Bone marrow (tissue), 2 donors: ENCODE data around the gene DIP2B.
"Not testable (repeated sequence)": the region's sequence is repeated elsewhere in the genome, so short reads cannot be mapped to it uniquely, and the experiment has no call there.

ENCODE experiments used
- DNase-seq, 2 donors: peaks; one replicate each; lab custom pipeline; 2025; lab: John Stamatoyannopoulos, UW

DIP2B gene, protein sequence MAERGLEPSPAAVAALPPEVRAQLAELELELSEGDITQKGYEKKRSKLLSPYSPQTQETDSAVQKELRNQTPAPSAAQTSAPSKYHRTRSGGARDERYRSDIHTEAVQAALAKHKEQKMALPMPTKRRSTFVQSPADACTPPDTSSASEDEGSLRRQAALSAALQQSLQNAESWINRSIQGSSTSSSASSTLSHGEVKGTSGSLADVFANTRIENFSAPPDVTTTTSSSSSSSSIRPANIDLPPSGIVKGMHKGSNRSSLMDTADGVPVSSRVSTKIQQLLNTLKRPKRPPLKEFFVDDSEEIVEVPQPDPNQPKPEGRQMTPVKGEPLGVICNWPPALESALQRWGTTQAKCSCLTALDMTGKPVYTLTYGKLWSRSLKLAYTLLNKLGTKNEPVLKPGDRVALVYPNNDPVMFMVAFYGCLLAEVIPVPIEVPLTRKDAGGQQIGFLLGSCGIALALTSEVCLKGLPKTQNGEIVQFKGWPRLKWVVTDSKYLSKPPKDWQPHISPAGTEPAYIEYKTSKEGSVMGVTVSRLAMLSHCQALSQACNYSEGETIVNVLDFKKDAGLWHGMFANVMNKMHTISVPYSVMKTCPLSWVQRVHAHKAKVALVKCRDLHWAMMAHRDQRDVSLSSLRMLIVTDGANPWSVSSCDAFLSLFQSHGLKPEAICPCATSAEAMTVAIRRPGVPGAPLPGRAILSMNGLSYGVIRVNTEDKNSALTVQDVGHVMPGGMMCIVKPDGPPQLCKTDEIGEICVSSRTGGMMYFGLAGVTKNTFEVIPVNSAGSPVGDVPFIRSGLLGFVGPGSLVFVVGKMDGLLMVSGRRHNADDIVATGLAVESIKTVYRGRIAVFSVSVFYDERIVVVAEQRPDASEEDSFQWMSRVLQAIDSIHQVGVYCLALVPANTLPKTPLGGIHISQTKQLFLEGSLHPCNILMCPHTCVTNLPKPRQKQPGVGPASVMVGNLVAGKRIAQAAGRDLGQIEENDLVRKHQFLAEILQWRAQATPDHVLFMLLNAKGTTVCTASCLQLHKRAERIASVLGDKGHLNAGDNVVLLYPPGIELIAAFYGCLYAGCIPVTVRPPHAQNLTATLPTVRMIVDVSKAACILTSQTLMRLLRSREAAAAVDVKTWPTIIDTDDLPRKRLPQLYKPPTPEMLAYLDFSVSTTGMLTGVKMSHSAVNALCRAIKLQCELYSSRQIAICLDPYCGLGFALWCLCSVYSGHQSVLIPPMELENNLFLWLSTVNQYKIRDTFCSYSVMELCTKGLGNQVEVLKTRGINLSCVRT (N-terminal part only)

DNA sequence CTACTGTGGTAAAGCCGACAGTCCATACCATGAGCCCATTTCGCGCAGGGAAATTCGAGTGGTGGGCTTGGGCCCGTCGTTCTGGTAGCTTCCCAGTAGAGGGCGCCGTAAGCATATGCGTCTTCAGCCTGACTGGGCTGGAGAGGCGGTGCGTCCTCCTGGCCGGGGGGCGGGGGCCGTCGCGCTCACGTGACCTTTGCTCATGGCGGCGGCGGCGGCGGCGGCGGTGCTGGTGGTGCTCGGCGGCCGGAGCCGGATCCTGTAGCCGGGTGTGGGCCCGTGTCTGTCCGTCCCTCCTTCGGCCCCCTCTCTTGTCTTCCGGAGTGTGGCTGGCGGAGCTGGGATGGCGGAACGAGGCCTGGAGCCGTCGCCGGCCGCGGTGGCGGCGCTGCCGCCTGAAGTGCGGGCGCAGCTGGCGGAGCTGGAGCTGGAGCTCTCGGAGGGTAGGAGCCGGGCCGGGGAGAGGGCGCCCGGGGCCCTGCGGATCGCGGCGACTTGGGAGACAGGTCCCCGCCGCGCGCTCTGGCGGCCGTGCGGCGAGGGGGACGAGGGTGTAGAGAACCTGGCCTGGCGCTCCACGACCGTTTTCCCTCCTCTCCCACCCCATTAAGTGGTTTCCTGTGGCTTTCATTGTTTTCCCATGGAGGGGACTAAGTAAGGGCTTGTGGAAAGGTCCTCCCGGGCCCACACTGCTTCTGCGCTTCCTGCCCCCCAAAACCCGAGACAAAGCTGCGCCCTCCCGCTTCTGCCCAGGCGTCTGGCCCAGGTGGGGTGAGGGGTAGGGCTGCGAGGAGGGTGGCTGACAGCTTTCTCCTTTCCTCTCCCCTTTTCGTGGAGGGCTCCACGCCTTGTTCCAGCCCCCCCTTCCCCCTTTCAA is at the start of gene DIP2B:
TSS of gene DIP2B (plus strand) at position 188 of the 877 bp plus-strand sequence. CDS start at position 344, 156 bp downstream.
- DNase-seq = peak; percentile 78 to 85

DNA sequence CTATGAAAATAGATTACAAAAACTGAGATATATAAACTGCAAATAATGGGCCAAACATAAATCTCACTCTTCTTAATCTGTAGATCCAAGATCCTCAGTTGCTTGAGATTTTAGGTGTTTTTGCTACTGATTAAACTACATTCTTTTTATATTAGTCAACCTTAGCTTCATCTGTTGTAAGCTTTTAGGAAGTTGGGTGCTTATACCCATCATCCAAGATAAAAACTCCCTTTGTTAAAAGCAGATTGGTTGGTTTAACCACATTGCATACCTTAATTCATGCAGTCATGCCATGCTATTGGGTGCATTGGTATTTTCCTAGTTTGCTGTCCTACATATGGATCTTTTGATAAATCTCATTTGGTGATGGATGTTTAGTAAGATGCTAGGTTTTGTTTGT is 46.2 kb upstream of the DIP2B start:
- DNase-seq = no peak

DNA sequence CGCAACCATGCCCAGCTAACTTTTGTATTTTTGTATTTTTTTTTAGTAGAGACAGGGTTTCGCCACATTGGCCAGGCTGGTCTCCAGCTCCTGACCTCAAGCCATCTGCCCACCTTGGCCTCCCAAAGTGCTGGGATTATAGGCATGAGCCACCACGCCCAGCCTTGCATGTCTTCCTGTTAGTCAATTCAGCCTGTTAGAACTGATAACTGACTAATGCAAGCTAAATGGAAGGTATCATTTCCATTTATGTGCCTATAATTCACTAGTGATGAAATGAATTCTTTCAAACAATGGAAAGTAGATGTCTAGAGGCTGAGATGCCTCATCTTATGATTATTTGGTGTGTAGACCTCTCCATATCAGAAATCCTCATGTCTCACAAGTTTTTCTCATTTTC is 37.3 kb upstream of the DIP2B start:
- DNase-seq = no peak

DNA sequence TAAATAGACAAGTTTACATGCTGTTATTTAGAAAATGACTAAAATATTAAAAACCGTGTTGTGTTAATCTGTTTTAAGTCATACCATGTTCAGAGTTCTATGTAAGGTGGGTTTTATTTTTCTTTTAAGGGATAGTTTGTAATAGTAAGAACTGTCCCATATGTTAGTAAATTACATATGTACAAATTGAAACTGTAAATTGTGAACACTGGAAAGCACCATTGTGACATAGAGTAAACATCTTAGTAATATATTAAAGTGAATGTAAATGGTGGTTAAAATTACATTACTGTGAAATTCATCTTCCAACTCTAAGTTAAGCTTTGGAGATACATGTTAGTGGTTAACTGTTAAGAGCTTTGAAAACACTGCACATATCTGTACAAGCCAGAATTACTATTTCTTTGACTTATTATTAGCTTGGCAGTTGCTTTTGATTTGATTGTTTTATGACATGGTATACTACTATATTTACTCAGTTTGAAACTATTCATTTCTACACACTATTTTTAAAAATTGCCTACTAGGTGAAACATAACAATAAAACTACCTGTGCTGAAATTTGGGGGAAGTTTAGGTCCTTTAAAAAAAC is 27.4 kb upstream of the DIP2B start:
- no peak for DNase-seq

DNA sequence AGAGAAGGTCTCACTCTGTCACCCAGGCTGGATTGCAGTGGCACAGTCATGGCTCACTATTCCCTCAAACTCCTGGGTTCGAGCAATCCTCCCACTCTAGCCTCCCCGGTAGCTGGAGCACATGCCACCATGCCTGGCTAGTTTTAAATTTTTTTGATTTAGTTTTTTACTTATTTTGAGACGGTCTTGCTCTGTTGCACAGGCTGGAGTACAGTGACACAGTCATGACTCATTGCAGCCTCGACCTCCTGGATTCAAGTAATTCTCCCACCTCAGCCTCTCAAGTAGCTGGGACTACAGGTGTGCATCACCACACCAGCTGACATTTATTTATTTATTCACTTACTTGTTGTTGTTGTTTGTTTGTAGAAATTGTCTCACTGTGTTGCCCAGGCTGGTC is 22.2 kb upstream of the DIP2B start:
- no peak for DNase-seq

DNA sequence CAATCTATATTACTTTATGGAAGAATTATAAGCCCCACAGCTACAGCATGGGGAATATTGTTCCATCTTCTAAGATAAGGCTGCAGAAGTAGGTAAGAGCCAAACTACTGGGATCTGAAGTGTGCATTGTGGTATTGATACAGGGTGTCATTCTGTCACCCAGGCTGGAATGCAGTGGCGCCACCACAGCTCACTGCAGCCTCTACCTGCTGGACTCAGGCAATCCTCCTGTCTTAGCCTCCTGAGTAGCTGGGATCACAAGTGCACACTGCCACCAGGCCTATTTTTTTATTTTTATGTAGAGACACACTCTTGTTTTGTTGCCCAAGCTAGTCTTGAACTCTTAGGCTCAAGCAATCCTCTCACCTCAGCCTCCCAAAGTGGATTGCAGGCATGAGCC is 21.3 kb upstream of the DIP2B start:
- no peak for DNase-seq

DNA sequence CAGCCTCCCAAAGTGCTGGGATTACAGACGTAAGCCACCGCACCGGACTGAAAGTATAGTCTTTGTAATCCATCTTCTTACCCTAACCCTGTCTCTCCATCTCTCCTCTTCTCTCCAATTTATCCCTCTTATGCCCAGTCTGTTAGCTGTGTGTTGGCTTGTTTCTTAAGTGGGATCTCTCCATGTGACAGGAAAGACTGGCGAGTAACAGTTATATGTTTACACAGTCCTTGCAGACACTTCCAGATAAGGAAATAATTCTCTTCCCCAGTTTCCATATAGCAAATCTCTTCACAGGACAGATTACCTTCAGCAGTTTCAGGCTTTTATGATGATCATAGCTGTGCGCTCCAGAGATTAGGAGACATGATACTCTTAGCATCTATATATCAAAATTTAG is 16.0 kb upstream of the DIP2B start:
- no peak for DNase-seq

DNA sequence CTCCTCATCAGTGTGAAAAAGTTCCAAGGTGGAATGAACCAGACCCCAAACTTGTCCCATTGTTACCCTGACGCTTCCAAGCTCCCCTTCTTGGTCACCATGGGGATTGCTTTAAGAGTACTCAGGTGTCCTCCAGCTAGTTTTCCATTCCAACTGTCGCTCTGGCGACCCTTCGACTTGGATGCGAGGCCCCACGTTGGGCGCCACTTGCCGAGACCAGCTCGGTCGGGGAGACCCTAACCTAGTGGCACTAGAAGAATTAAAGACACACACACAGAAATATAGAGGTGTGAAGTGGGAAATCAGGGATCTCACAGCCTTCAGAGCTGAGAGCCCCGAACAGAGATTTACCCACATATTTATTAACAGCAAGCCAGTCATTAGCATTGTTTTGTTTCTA is 6.7 kb upstream of the DIP2B start:
- not testable (repeated sequence) for DNase-seq

DNA sequence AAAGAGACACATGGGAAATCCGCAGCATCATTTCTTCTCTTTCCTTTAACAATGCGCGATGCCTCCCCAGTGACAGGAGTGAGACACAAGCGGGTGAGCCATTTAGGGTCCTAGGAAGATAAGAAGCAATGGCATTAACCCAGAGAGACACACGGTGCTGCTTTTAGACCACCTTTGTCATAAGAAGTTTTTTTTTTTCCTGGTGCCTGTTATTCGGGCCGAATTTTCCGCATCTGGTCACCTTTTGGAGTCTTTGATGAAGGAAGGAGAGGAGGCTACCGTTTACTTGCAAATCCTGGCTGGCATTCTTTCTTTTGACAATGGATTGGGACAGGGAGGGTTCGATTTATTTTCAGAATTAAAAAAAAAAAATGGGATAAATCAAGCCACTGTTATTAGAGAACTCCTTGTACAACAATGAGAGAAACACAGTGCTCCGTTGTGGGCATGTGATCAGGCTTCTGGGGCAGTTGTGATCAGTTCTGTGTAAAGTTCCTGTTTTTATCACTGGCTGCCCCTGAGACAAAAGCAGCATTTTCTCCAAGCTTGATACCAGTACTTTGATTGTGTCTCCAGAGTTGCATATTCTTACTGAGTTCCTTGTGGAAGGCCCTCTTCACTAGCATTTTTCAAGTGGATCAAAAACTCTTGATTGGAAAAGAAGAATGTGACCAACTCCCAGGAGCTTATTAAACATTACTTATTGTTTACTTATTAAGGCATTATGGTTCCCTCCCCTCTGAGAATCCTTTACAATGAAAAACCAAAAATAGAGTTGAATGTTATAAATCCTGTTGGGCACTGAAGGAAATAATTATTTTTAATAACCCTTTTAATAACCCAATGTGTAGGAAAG is 1.1 kb downstream of the DIP2B start:
- peak in 1 of 2 donors; percentile 59 for DNase-seq

DNA sequence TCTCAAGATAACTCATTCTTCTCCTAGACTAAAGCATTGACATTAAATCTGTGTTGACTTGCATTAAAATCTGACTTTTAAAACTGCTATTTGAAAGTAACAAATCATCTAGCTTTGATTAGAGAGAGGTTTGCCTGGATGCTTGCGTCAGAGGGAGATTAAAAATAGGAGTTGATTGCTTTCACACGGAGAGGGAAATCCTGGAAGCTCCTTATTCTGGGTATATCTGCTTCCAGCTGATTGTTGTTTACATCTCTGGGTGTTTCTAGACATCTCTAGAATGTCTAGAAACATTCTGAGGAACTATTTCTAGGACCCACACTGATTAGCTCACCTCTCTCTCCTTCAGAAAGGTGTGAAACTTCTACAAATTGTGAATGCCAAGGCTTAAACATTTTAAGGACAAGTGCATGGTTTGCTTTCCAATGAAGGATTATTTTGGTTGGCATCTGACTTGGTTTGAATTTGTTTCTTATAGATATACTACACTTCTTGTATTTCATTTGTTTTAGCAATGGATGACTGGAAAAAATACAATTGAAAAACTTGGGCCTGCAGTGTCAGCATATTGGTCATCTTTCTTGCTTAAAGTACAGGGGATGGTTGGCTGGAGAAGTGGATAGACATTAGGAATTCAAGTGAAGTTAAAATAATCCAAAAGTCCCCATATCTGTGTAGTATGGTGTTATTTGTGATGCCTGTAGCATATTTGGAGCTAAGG is 2.1 kb downstream of the DIP2B start:
- no peak for DNase-seq

DNA sequence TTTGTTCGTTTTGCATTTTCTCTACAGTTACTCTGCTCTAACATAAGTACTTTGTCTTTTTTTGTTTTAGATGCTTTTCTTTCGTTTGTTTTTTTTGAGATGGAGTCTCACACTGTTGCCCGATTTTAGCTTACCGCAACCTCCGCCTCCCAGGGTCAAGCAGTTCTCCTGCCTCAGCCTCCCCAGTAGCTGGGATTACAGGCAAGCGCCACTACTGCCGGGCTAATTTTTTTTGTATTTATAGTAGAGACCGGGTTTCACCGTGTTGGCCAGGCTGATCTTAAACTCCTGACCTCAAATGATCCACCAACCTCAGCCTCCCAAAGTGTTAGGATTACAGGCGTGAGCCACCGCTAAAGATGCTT is 2.7 kb downstream of the DIP2B start:
- no peak for DNase-seq

DNA sequence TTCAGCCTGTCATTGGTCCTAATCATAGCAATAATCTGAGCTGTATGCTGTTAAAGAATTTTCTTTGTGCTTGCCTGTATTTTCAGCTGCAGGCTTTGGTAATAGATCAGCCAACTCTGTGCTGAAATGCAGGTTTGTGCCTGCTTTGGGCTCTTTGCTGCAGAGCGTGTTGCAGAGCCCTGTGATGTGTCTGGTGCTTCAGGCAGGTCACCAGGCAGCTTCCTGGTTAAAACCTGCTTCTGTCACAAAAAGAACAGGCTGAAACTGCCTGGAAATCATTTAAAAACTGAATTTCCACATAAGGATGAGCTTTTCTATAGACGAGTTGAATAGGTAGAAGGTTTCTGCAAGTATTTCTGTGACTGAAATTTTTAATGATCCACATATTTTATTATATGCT is 3.1 kb downstream of the DIP2B start:
- no peak for DNase-seq

DNA sequence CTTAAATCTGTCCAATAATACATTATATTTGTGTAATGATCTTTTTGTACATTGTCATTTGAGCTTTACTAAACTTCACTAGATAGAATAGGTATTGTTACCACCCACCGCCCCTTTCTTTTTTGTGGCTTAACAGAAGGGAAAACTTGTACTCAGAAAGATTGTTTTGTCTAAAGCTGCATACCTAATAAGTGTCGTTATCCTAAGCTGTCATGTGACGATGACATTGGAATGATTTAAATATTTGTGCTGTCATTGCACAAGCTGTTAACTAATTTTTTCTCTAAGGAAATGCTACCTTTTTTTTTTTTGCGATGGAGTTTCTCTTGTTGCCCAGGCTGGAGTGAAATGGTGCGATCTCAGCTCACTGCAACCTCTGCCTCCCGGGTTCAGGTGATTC is 3.6 kb downstream of the DIP2B start:
- DNase-seq = no peak

DNA sequence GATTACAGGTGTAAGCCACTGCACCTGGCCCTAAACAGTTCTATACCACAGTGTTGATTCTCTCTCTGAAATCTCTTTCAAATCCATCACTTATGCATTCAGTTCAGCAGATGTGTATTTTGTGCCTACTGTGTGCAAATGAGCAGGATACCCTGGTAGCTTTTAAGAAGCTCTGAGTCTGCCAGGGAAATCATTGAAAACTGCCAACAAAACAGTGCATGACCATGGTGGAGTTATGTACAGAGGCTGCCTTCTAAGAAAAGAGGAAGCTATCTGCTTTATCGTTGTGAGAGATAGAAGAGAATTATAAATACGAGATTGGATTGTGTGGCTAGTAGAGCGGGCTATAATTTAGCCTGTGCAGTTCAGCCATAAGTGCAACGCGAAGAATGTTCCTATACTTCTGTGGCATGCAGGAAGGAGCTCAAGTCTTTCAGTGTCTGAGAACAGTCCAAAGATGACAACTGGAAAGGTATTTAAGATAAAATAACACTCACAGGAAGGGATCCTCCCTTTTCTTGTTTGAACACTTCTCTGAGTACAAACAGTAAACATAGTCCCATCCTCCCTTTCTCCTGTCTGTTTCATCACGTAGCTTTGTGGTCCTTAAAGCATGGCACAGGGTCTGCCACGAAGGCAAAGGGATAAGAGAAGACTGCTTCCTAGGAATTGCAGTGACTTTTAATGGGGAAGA is 4.3 kb downstream of the DIP2B start:
- peak in 1 of 2 donors; percentile 64 for DNase-seq

DNA sequence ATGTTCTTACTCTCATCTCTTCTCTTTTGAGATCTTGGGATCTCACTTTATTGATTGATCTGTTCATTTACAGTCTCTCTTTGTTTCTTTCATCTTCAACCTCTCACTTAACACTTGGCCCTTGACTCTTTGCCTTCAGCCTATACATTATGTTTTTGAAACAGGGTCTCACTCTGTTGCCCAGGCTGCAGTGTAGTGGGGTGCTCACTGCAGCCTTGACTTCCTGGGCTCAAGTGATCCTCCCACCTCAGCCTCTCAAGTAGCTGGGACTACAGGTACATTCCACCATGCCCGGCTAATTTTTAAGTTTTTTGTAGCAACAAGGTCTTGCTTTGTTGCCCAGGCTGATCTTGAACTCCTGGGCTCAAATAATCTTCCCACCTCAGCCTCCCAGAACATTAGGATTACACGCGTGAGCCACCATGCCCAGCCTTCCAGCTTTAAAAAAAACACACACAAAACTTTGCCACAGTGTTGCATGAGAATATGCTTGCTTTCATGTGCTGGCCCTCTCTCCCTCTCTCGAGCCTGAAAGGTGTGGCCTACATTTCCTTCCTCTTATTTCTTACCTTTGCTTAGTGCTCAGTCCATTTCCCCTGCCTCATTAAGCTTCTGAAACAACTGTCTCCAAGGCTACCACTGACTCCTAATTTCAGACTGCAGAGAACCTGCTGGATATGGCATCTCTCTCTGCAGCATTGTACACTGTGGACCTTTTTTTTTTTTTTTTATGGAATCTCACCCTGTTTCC is 9.9 kb downstream of the DIP2B start:
- DNase-seq = no peak

DNA sequence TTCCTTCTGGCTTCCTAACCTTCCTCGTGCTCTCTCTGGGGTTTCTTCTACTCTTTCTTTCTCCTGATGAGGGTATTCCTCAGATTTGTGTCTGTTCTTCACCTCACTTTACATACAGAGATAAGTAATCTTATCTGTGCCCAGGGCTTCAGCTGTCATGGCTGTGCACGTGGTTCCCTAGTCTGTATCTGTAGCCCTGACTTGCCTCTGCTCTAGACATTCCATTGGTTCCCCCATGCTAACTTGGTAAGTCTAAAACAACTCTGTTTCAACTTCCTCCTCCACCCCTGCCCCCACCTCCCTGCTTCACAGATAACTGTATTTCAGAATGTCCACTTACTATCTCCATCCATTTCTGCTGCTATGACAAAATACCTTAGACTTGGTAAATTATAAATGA is 10.8 kb downstream of the DIP2B start:
- no peak for DNase-seq

DNA sequence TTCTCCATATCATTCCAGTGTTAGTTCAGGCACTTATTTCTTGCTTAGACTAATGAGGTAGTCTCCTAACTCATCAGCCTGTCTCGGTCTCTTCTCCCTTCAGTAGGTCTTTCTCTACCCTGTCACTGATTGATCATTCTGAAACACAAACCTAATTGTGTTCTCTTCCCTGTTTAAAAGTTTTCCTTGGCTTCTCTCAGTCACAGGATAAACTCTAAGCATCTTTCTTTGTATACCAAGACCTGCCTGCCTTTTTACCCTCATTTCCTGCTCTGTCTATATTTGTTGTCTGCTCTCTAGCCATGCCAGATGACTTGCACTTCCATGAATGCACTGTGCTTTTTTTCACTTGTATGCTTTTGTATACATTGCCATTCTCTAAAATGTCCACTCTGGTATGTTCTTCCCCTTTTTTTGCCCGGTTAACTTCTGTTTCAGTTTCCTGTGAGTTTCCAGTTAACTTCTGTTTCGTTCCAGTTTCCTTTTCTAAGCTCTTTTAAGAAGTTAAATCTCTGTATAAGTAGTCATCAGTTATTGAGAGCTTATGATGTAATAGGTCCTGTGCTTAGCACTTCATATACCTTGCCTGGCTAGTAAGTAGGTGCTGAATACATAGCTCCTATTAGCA is 12.8 kb downstream of the DIP2B start:
- peak in 1 of 2 donors; percentile 97 for DNase-seq
